GM10266 (cell line): ENCODE measurements around the gene PSMC2.

ENCODE experiments used
- DNase-seq: peaks from one replicate; pipeline ENCODE4 v3.0.0; 2012; ENCODE audit errors: extremely low spot score
- TF ChIP-seq, protein P1 (sequence below): IDR thresholded peaks from 2 replicates; pipeline ENCODE4 v1.5.1; 2012; ENCODE audit warnings: mild to moderate bottlenecking, low read depth; ENCODE audit not compliant: control insufficient read depth, insufficient read depth; ENCODE audit errors: missing control alignments

The PSMC2 gene

DNA sequence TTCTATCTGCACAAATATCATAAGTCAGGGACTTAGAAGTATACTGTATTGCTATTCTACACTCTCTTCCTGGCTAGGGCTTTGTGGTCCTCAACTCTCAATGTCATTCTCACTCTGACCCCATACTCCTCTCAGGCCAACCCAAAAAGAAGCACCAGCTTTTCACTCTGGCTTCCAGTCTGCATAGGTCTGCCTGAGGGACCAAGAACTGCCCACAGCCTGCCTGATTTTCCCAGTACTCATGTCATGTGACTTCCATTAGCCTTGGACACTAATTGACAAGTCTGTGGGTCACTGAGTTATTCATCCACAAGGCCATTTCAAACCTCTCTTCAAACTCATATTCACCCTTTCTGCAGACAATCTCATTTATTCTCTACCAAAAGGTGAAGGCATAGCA lies 30.4 kb upstream of the PSMC2 start:
- TF ChIP-seq, protein P1, sequence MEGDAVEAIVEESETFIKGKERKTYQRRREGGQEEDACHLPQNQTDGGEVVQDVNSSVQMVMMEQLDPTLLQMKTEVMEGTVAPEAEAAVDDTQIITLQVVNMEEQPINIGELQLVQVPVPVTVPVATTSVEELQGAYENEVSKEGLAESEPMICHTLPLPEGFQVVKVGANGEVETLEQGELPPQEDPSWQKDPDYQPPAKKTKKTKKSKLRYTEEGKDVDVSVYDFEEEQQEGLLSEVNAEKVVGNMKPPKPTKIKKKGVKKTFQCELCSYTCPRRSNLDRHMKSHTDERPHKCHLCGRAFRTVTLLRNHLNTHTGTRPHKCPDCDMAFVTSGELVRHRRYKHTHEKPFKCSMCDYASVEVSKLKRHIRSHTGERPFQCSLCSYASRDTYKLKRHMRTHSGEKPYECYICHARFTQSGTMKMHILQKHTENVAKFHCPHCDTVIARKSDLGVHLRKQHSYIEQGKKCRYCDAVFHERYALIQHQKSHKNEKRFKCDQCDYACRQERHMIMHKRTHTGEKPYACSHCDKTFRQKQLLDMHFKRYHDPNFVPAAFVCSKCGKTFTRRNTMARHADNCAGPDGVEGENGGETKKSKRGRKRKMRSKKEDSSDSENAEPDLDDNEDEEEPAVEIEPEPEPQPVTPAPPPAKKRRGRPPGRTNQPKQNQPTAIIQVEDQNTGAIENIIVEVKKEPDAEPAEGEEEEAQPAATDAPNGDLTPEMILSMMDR, result no peak
- no peak for DNase-seq

DNA sequence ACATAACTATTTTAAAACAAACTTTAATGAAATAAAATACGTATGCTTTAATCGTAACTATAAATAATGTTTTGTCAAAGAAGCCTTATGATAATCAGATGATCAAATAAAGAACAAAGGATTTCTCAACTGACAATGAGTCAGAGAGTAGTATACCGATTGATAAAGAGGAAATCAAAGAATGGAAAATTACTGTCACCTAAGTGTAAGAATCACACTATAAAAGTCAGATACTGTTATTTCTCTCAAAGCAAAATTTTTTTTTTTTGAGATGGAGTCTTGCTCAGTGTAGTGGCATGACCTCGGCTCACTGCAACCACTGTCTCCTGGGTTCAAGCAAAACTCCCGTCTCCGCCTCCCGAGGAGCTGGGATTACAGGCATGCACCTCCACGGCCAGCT lies 21.7 kb upstream of the PSMC2 start:
- TF ChIP-seq, protein P1, result no peak
- no peak for DNase-seq

DNA sequence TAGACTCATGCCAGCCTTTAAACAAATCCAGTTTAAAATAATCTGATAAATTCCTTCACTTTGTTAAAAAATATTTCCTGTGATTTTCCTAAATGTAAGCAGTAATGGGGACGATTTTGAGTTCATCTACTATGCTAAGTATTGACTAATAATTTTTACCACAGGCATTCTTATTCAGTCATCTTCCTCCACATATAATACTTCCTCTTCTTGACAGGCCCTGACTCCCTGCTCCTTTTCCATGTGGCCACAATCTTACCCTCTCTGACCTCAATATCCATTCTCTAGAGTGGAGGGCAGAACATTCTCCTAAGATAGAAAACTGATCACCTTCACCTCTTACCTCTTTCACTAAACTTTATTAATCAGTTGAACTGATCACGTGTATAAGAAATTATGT lies 10.7 kb upstream of the PSMC2 start:
- TF ChIP-seq, protein P1, result no peak
- DNase-seq, result no peak

DNA sequence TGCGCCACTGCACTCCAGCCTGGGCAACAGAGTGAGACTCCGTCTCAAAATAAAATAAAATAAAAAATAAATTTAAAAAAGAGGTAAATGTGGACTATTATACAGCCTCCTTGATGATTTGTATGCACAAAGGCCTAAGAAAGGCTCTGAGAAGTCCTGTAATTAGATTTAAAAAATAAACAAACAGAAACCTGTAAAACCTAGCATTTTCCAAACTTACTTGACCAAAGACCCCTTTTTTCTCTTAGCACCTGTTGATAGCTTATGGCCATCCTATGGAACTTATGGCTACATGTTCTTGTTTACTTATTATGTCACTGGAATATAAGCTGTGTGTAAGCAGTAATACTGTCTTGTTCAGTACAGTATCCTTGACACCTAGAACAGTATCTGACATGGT lies 8.6 kb upstream of the PSMC2 start:
- TF ChIP-seq, protein P1, result no peak
- DNase-seq, result no peak

DNA sequence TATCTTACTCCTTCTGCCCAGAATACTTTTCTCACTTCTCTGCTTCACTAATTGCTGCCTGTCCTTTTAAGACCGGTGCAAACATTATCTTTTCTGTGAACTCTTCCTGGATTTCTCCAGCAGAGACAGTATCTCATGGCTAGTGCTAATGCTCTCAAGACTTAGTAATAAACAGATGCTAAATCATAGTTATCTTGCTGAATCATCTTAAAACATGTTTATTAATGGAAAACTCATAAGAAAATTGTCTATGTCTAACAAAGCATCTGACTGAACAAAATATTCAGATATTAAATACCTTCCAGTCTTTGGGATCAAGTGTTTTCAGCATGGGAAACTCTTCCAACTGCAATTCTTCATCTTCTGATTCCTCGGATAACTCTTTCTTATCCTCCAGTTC lies 6.0 kb upstream of the PSMC2 start:
- TF ChIP-seq, protein P1, result no peak
- no peak for DNase-seq

DNA sequence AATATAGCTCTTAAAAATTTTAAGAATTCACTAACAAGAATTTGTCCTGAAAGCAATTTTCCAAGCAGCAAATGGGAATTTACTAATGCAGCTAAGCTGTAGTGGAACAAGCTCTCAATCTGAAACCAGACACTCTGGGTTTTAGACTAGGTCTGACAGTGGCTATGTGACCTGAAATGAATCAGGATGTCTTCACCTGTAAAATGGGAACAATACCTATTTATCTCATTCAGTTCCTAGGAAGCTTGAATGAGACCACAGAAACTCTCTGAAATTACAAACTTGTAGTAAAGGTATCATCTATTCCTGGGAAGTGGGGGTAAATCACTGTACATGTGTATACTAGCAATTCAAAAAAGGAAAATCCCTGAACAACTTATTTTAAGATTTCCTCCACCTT lies 4.1 kb upstream of the PSMC2 start:
- TF ChIP-seq, protein P1, result no peak
- no peak for DNase-seq

DNA sequence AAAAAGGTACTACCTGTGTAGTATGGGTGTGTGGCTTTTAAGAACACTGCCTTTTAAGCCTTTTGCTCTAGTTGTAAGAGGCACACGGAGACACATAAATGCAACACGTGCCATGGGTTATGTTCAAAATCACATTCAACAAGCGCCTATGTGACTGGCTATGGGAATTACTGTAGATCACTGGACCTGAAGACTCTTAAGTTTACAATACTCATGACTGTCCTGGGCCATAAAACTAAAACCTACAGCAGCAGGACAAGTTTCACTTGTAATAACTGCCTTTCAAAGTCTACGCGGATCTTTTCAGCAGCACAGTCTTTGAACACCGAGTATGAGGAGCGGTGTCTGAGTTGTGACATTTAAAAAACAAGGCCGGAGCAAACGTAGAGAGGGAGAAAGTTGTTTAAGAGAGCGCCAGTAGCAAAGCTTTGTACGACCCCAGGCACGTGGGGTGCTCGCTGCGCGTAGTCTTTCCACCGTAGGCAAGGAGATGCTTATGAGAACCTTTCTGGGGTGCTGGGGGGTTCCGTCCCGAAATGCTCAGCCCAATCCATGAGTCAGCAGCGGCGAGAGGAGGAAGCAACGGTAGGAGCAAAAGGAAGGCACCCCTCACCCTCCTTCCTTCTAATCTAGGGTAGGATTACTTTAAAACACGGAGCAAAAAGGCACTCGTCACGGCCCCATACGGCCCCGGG lies 3.5 kb upstream of the PSMC2 start:
- TF ChIP-seq, protein P1, result no peak
- peak; percentile 20 for DNase-seq
